Adrenal gland (tissue), 12 donors: ENCODE data around the gene HMGA1. TPM values are rescaled to one million over a fixed set of nuclear protein-coding genes. Genes with fewer than 3 reads are reported as not detected.

Experiments used
- DNase-seq, 7 donors: peaks; one replicate each; pipeline ENCODE4 v3.0.0-alpha.2; 2019 to 2020
- H3K27ac ChIP-seq, 5 donors: fragments of 200-600 bp; sonication (generic) in 4 of 5; 1 replicate in 3 of 5; 2 replicates in 2 of 5; pipeline versions ENCODE4 v1.5.1 to v1.8.0; 2016 to 2020; ENCODE audit warnings: mild to moderate bottlenecking in 1 of 5
- H3K27me3 ChIP-seq: fragments of 200-600 bp; 2 replicates; pipeline ENCODE4 v1.8.0; 2021
- H3K36me3 ChIP-seq, 2 donors: fragments of 200-600 bp; replicated peaks in 1 of 2; 1 replicate in 1 of 2; 2 replicates in 1 of 2; pipeline versions ENCODE4 v1.5.1 to v1.8.0; 2018 to 2022
- H3K4me1 ChIP-seq, 2 donors: fragments of 200-600 bp; replicated peaks in 1 of 2; 1 replicate in 1 of 2; 2 replicates in 1 of 2; pipeline versions ENCODE4 v1.5.1 to v1.8.0; 2018 to 2021
- H3K4me3 ChIP-seq, 4 donors: fragments of 200-600 bp; sonication (generic) in 3 of 4; one replicate each; pipeline ENCODE4 v1.5.1; 2016 to 2018
- H3K9me3 ChIP-seq, 3 donors: fragments of 200-600 bp; sonication (generic) in 1 of 3; replicated peaks in 1 of 3; 1 replicate in 2 of 3; 2 replicates in 1 of 3; pipeline versions ENCODE4 v1.5.1 to v1.8.0; 2016 to 2021
- POLR2A ChIP-seq, 2 donors: fragments of 450-650 bp; IDR thresholded peaks; one replicate each; pipeline ENCODE4 v1.6.1; 2017; ENCODE audit warnings: antibody characterized with exemption in 2 of 2, mild to moderate bottlenecking in 2 of 2, moderate library complexity in 1 of 2
- WGBS, 4 donors: extraction: QIAGEN DNeasy Blood & Tissue Kit in 2 of 4; methylation state at CpG; one replicate each; pipeline versions ENCODE4 v1.1.5 to v1.1.7; 2013 to 2017; 5-methylcytosine and 5-hydroxymethylcytosine counted together
- intact Hi-C, 2 donors: fragments of 100-400 bp; cut with DNase I; formaldehyde crosslinking; loops; one replicate each; pipeline versions ENCODE4 v1.14.1 to v1.15.0; 2022 to 2023
- polyA plus RNA-seq, 3 donors: library from polyadenylated mRNA; stranded (reverse); fragments of 200-250 nt in 2 of 3; fragments of 350-450 nt in 1 of 3; fragmentation: Illumina TruSeq in 1 of 3; extraction: RNeasy Lipid Tissue Mini Kit (QIAGEN cat#74804) in 1 of 3; gene quantifications; one replicate each; pipeline ENCODE4 v1.2.3, GENCODE V29; 2013 to 2014
- total RNA-seq, 9 donors: library from RNA; depleted of rRNA in 4 of 9; stranded (reverse); fragments of >200 nt in 4 of 9; fragments of 120-200 nt in 1 of 9; fragmentation: NEBNext Ultra II Directional in 1 of 9; extraction: Animal tissue kit (Norgen Biotek cat#: 25700) in 1 of 9; gene quantifications; one replicate each; pipeline versions ENCODE4 v1.1.0 to v1.2.4, GENCODE V29; 2013 to 2023
- TF ChIP-seq, protein P1 (sequence below), 6 experiments: fragments of 450-650 bp in 4 of 6; fragments of 200-600 bp in 2 of 6; sonication (generic) in 1 of 6; IDR thresholded peaks; 1 replicate in 5 of 6; 2 replicates in 1 of 6; pipeline versions ENCODE4 v1.5.1 to v1.8.0; 2016 to 2021; ENCODE audit warnings: antibody characterized with exemption in 6 of 6, mild to moderate bottlenecking in 2 of 6, moderate library complexity in 1 of 6
- donor health status: healthy with polysubstance abuse.
- donor health status: Bipolar disorder and iron deficiency.
- donor health status: DM: yes; HTN: yes; CAD: no.
- donor health status: DM: no; HTN: no; CAD: no.
- donor health status: DM: no; HTN: no; CAD: no.
- donor health status: DM: yes; HTN: yes; CAD: no.

The HMGA1 gene
- total and polyA plus RNA-seq, 12 donors: 3.6 to 27.0 (median 11.8) TPM

GRCh38 chr6:34285448-34286164 is 48.9 kb downstream of the HMGA1 start:
- intact Hi-C loops: no loop called here
- Histone ChIP-seq H3K36me3 (no peaks in the 10 kb centered on the region), H3K4me3 (no peak overlapping the region), H3K4me1 (peaks cover 6 to 33% of the 10 kb centered on the region in 2 donors), H3K27ac (peak overlapping the region in 3 of 5 donors; percentile 4 to 84 (median 48)), H3K27me3 (no peaks in the 10 kb centered on the region), H3K9me3 (no peaks in the 10 kb centered on the region)
- 69 to 75% (median 73%) methylated on average over 4 of the region's 4 CpGs for WGBS, 4 donors
- DNase-seq: no peak
- TF ChIP-seq POLR2A (IDR thresholded peaks at IDR 0.05): no peak
- TF ChIP-seq, protein P1, sequence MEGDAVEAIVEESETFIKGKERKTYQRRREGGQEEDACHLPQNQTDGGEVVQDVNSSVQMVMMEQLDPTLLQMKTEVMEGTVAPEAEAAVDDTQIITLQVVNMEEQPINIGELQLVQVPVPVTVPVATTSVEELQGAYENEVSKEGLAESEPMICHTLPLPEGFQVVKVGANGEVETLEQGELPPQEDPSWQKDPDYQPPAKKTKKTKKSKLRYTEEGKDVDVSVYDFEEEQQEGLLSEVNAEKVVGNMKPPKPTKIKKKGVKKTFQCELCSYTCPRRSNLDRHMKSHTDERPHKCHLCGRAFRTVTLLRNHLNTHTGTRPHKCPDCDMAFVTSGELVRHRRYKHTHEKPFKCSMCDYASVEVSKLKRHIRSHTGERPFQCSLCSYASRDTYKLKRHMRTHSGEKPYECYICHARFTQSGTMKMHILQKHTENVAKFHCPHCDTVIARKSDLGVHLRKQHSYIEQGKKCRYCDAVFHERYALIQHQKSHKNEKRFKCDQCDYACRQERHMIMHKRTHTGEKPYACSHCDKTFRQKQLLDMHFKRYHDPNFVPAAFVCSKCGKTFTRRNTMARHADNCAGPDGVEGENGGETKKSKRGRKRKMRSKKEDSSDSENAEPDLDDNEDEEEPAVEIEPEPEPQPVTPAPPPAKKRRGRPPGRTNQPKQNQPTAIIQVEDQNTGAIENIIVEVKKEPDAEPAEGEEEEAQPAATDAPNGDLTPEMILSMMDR (IDR thresholded peaks at IDR 0.05): no peak

DNA sequence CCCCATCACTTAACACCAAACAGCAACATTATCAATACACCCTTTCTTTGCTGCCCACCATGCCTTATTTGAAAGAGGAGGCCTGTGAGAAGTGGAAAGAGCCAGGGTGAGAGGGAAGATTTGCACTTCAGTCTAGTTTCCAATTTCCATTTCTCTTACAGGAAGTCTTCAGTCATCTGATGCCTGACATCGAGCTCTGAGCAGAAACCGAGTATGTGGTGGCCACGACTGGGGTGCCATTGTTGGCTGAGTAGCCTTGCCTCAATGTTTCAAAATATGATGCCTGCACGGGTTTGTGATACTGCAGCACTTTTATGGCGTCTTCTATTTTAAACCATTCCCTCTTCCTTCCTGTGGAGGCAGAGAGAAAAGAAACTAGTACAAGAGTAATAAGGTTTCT is 51.9 kb downstream of the HMGA1 start:
- H3K27me3 ChIP-seq: no peaks in the 10 kb centered on the region
- 44 to 60% (median 49%) methylated on average over 5 of the region's 5 CpGs for WGBS, 4 donors
- peak in 1 of 7 donors; percentile 21 for DNase-seq
- H3K36me3 ChIP-seq: peaks cover 0 to 19% of the 10 kb centered on the region in 2 donors
- TF ChIP-seq POLR2A (IDR thresholded peaks at IDR 0.05): no peak
- TF ChIP-seq, protein P1 (IDR thresholded peaks at IDR 0.05): no peak
- H3K4me3 ChIP-seq: no peak overlapping the region
- intact Hi-C loops: no loop called here
- H3K4me1 ChIP-seq: peaks cover 6 to 33% of the 10 kb centered on the region in 2 donors
- no peaks in the 10 kb centered on the region for H3K9me3 ChIP-seq
- peak overlapping the region in 2 of 5 donors; percentile 5 to 48 for H3K27ac ChIP-seq

- no peaks in the 10 kb centered on the region for H3K9me3 ChIP-seq
- peak overlapping the region in 2 of 5 donors; percentile 5 to 47 for H3K27ac ChIP-seq
- intact Hi-C loops: no loop called here
- TF ChIP-seq, protein P1 (IDR thresholded peaks at IDR 0.05): no peak
- TF ChIP-seq POLR2A (IDR thresholded peaks at IDR 0.05): no peak
- WGBS, 4 donors: 92 to 98% (median 96%) methylated on average over 11 of the region's 11 CpGs
- peaks cover 0 to 20% of the 10 kb centered on the region in 2 donors for H3K36me3 ChIP-seq
- H3K4me1 ChIP-seq: peaks cover 6 to 32% of the 10 kb centered on the region in 2 donors
- H3K27me3 ChIP-seq: no peaks in the 10 kb centered on the region
- no peak overlapping the region for H3K4me3 ChIP-seq
- no peak for DNase-seq
Measured at GRCh38 chr6:34289137-34289536, 52.5 kb downstream of the HMGA1 start.

GRCh38 chr6:34292954-34293353 is 56.3 kb downstream of the HMGA1 start:
- Histone ChIP-seq H3K4me1 (peaks cover 14 to 29% of the 10 kb centered on the region in 2 donors), H3K4me3 (no peak overlapping the region), H3K9me3 (no peaks in the 10 kb centered on the region), H3K27me3 (no peaks in the 10 kb centered on the region), H3K36me3 (peaks cover 0 to 20% of the 10 kb centered on the region in 2 donors), H3K27ac (no peak overlapping the region)
- intact Hi-C loops: no loop called here
- no peak for DNase-seq
- TF ChIP-seq, protein P1 (IDR thresholded peaks at IDR 0.05): no peak
- TF ChIP-seq POLR2A (IDR thresholded peaks at IDR 0.05): no peak
- 90 to 99% (median 99%) methylated on average over 3 of the region's 3 CpGs for WGBS, 4 donors
